Activated CD4-positive, alpha-beta memory T cell treated with anti-CD3 and anti-CD28 coated beads, Interleukin-2, amount 10 ng/mL, durations not matched to agents 7 days and 5 days (primary cell): ENCODE data around the gene KRTAP5-10. TPM values are rescaled to one million over a fixed set of nuclear protein-coding genes. Genes with fewer than 3 reads are reported as not detected.
"Not testable (repeated sequence)": the region's sequence is repeated elsewhere in the genome, so short reads cannot be mapped to it uniquely, and the experiment has no call there.

ENCODE experiments used
- CTCF ChIA-PET: fragments of 350-600 bp; sonication (Branson Sonifier 250); formaldehyde crosslinking; loops from one replicate; lab custom pipeline; 2021; ENCODE audit warnings: antibody characterized with exemption, inconsistent platforms; lab: Charles Lee
- POLR2A ChIA-PET: fragments of 350-600 bp; sonication (Branson Sonifier 250); formaldehyde crosslinking; loops from one replicate; lab custom pipeline; 2021; ENCODE audit warnings: antibody characterized with exemption; lab: Charles Lee
- DNase-seq: peaks from one replicate; pipeline ENCODE4 v3.0.0-alpha.2; 2020
- H3K27ac Mint-ChIP-seq: one replicate; pipeline ENCODE4 v1.8.0; 2021; ENCODE audit warnings: mild to moderate bottlenecking, mixed read lengths
- H3K27me3 Mint-ChIP-seq: one replicate; pipeline ENCODE4 v1.8.0; 2021; ENCODE audit warnings: mixed read lengths
- H3K36me3 Mint-ChIP-seq: one replicate; pipeline ENCODE4 v1.8.0; 2021; ENCODE audit warnings: low read depth, mixed read lengths
- H3K4me1 Mint-ChIP-seq: one replicate; pipeline ENCODE4 v1.8.0; 2021; ENCODE audit warnings: mixed read lengths
- H3K4me3 Mint-ChIP-seq: one replicate; pipeline ENCODE4 v1.8.0; 2021; ENCODE audit warnings: mild to moderate bottlenecking, mixed read lengths
- H3K9me3 Mint-ChIP-seq: one replicate; pipeline ENCODE4 v1.8.0; 2021; ENCODE audit warnings: mixed read lengths
- total RNA-seq, 2 experiments: library from RNA; stranded (reverse); gene quantifications; one replicate each; pipeline ENCODE4 v1.2.3, GENCODE V29; 2021

KRTAP5-10 gene
- total RNA-seq, 2 experiments from 2014 or later, result 0.20 TPM; not detected in 1

DNA sequence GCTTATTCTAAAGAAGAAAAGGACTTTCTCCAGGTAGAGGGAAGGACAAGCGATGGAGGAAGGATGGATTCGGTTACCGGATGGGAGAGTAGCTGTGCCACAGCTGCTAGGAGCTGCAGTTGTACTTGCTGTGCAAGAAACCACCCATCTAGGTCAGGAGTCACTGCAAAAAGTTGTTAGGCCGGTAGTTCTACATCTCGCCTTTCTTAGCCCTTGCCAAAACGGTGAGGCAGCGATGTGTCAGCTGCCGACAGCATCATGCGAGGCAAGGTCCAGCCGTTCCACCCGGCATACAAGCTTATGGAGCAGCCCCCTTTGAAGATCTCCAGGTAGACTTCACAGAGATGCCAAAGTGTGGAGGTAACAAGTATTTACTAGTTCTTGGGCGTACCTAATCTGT, 49.6 kb downstream of the KRTAP5-10 start:
- DNase-seq, H3K36me3 Mint-ChIP-seq, POLR2A ChIA-PET, H3K27me3 Mint-ChIP-seq, H3K9me3 Mint-ChIP-seq, H3K27ac Mint-ChIP-seq, CTCF ChIA-PET, H3K4me3 Mint-ChIP-seq, H3K4me1 Mint-ChIP-seq: not testable (repeated sequence)

Other genes with a start within 250 kb of the KRTAP5-10 start
- 10 to 100 TPM; 74.4 to 79.6 TPM for gene DHCR7, start 117.2 kb upstream of the KRTAP5-10 start, total RNA-seq
- gene NADSYN1, start 112.4 kb upstream of the KRTAP5-10 start, total RNA-seq, result 100 to 1,000 TPM; 141 to 142 TPM
- gene KRTAP5-7, start 38.3 kb upstream of the KRTAP5-10 start, total RNA-seq, result not detected
- gene KRTAP5-8, start 27.5 kb upstream of the KRTAP5-10 start, total RNA-seq, result not detected
- not detected for gene KRTAP5-9, start 17.1 kb upstream of the KRTAP5-10 start, total RNA-seq
- not detected for gene KRTAP5-11, start 17.3 kb downstream of the KRTAP5-10 start, total RNA-seq